Measurements from ENCODE around the gene EIF4A3.

EIF4A3 gene

GRCh38 chr17:80109713-80110446 lies 37.0 kb downstream of the EIF4A3 start:
- no peak overlapping the region for H3K4me3 ChIP-seq (ENCODE audit: low read depth, low read length)
- no peak for TF ChIP-seq CTCF (IDR thresholded peaks at IDR 0.05; ENCODE audit: low read depth, low read length, missing control alignments)
- DNase-seq (ENCODE audit: low read depth) = no peak

- H3K4me3 ChIP-seq (ENCODE audit: low read depth, low read length) = no peak overlapping the region
- TF ChIP-seq CTCF (IDR thresholded peaks at IDR 0.05; ENCODE audit: low read depth, low read length, missing control alignments) = no peak
- DNase-seq (ENCODE audit: low read depth) = no peak
Observed at GRCh38 chr17:80109066-80109660, 37.8 kb downstream of the EIF4A3 start.

GRCh38 chr17:80108036-80108971 lies 38.6 kb downstream of the EIF4A3 start:
- H3K4me3 ChIP-seq (ENCODE audit: low read depth, low read length) = no peak overlapping the region
- no peak for TF ChIP-seq CTCF (IDR thresholded peaks at IDR 0.05; ENCODE audit: low read depth, low read length, missing control alignments)
- no peak for DNase-seq (ENCODE audit: low read depth)

- TF ChIP-seq CTCF (IDR thresholded peaks at IDR 0.05; ENCODE audit: low read depth, low read length, missing control alignments) = no peak
- no peak overlapping the region for H3K4me3 ChIP-seq (ENCODE audit: low read depth, low read length)
- DNase-seq (ENCODE audit: low read depth) = no peak
Observed at GRCh38 chr17:80107231-80108021, 39.5 kb downstream of the EIF4A3 start.

- TF ChIP-seq CTCF (IDR thresholded peaks at IDR 0.05; ENCODE audit: low read depth, low read length, missing control alignments) = no peak
- no peak for DNase-seq (ENCODE audit: low read depth)
- H3K4me3 ChIP-seq (ENCODE audit: low read depth, low read length) = no peak overlapping the region
Observed at GRCh38 chr17:80106751-80107150, 40.2 kb downstream of the EIF4A3 start.

GRCh38 chr17:80106176-80106575 lies 40.8 kb downstream of the EIF4A3 start:
- DNase-seq (ENCODE audit: low read depth) = no peak
- no peak overlapping the region for H3K4me3 ChIP-seq (ENCODE audit: low read depth, low read length)
- no peak for TF ChIP-seq CTCF (IDR thresholded peaks at IDR 0.05; ENCODE audit: low read depth, low read length, missing control alignments)
